Measurements from ENCODE around the gene MDP1.
A peak's percentile ranks its signal among the peaks of the same experiment; 100 is the strongest.
"Not testable (repeated sequence)": the region's sequence is repeated elsewhere in the genome, so short reads cannot be mapped to it uniquely, and the experiment has no call there.

Gene MDP1

GRCh38 chr14:24228902-24229301, 13.0 kb upstream of the MDP1 start:
- Histone ChIP-seq H3K4me1 (ENCODE audit: control insufficient read depth in 1 of 2, insufficient read depth in 2 of 2, low read length in 2 of 2) (peaks cover 8 to 10% of the 10 kb centered on the region in 2 experiments), H3K27ac (ENCODE audit: low read depth, low read length) (no peak overlapping the region), H3K18ac (ENCODE audit: low read length) (no peak overlapping the region), H3K4me3 (ENCODE audit: low read depth, low read length) (no peak overlapping the region), H3K79me2 (ENCODE audit: control insufficient read depth, insufficient read depth, low read length, poor library complexity) (peaks cover 15% of the 10 kb centered on the region), H2BK120ac (ENCODE audit: insufficient read depth, low read length, poor library complexity) (no peak overlapping the region), H2BK12ac (ENCODE audit: low read length) (no peak overlapping the region), H3K79me1 (ENCODE audit: low read length) (peaks cover 16% of the 10 kb centered on the region), H2AK5ac (ENCODE audit: low read length) (no peak overlapping the region), H4K8ac (ENCODE audit: low read depth, low read length) (no peak overlapping the region), H2AFZ (ENCODE audit: insufficient read depth, low read length, poor library complexity) (no peak overlapping the region), H4K91ac (ENCODE audit: low read depth, low read length) (no peak overlapping the region), H2BK5ac (ENCODE audit: low read depth, low read length, poor library complexity) (no peak overlapping the region), H3K9ac (ENCODE audit: low read length) (no peak overlapping the region), H3K9me3 (ENCODE audit: insufficient read depth, low read depth, low read length) (no peaks in the 10 kb centered on the region), H3K27me3 (ENCODE audit: insufficient read depth, low read length) (no peaks in the 10 kb centered on the region), H3K36me3 (ENCODE audit: control insufficient read depth in 1 of 2, insufficient read depth in 2 of 2, low read length in 2 of 2) (peaks cover 12% of the 10 kb centered on the region in 2 experiments), H3K23ac (ENCODE audit: low read length) (no peak overlapping the region), H3K4ac (ENCODE audit: low read depth, low read length) (no peak overlapping the region), H3K4me2 (ENCODE audit: low read length) (no peak overlapping the region), H4K12ac (ENCODE audit: low read depth, low read length) (no peak overlapping the region), H3K14ac (ENCODE audit: low read length) (no peak overlapping the region)
- DNase-seq, result no peak
- no CpG with 5 or more reads among the region's 1 CpG for WGBS (ENCODE audit: extremely low coverage, insufficient coverage, insufficient read length)

GRCh38 chr14:24226473-24226872, 10.6 kb upstream of the MDP1 start:
- H2AK5ac ChIP-seq (ENCODE audit: low read length), result no peak overlapping the region
- WGBS (ENCODE audit: extremely low coverage, insufficient coverage, insufficient read length), result no CpG with 5 or more reads among the region's 1 CpG
- no peak overlapping the region for H3K9ac ChIP-seq (ENCODE audit: low read length)
- no peak overlapping the region for H4K12ac ChIP-seq (ENCODE audit: low read depth, low read length)
- no peak overlapping the region for H2BK5ac ChIP-seq (ENCODE audit: low read depth, low read length, poor library complexity)
- H2BK12ac ChIP-seq (ENCODE audit: low read length), result no peak overlapping the region
- no peak overlapping the region for H2AFZ ChIP-seq (ENCODE audit: insufficient read depth, low read length, poor library complexity)
- no peaks in the 10 kb centered on the region for H3K27me3 ChIP-seq (ENCODE audit: insufficient read depth, low read length)
- no peak overlapping the region for H2BK120ac ChIP-seq (ENCODE audit: insufficient read depth, low read length, poor library complexity)
- no peak overlapping the region for H3K23ac ChIP-seq (ENCODE audit: low read length)
- peaks cover 12 to 14% of the 10 kb centered on the region in 2 experiments for H3K36me3 ChIP-seq (ENCODE audit: control insufficient read depth in 1 of 2, insufficient read depth in 2 of 2, low read length in 2 of 2)
- H3K79me2 ChIP-seq (ENCODE audit: control insufficient read depth, insufficient read depth, low read length, poor library complexity), result peaks cover 6% of the 10 kb centered on the region
- no peak overlapping the region for H3K4ac ChIP-seq (ENCODE audit: low read depth, low read length)
- no peak overlapping the region for H3K4me3 ChIP-seq (ENCODE audit: low read depth, low read length)
- peaks cover under 1% of the 10 kb centered on the region for H3K79me1 ChIP-seq (ENCODE audit: low read length)
- no peak for DNase-seq
- H3K18ac ChIP-seq (ENCODE audit: low read length), result no peak overlapping the region
- no peak overlapping the region for H3K14ac ChIP-seq (ENCODE audit: low read length)
- no peak overlapping the region for H3K4me2 ChIP-seq (ENCODE audit: low read length)
- H3K9me3 ChIP-seq (ENCODE audit: insufficient read depth, low read depth, low read length), result no peaks in the 10 kb centered on the region
- H3K4me1 ChIP-seq (ENCODE audit: control insufficient read depth in 1 of 2, insufficient read depth in 2 of 2, low read length in 2 of 2), result peaks cover 2 to 3% of the 10 kb centered on the region in 2 experiments
- H4K8ac ChIP-seq (ENCODE audit: low read depth, low read length), result no peak overlapping the region
- no peak overlapping the region for H3K27ac ChIP-seq (ENCODE audit: low read depth, low read length)
- no peak overlapping the region for H4K91ac ChIP-seq (ENCODE audit: low read depth, low read length)

- WGBS (ENCODE audit: extremely low coverage, insufficient coverage, insufficient read length), result no CpG with 5 or more reads among the region's 7 CpGs
These were observed 8.8 kb upstream of the MDP1 start for GRCh38 chr14:24224618-24225071.

GRCh38 chr14:24222987-24223386, 7.1 kb upstream of the MDP1 start:
- not testable (repeated sequence) for H2BK5ac ChIP-seq (ENCODE audit: low read depth, low read length, poor library complexity); H4K91ac ChIP-seq (ENCODE audit: low read depth, low read length); H3K79me2 ChIP-seq (ENCODE audit: control insufficient read depth, insufficient read depth, low read length, poor library complexity); H2BK12ac ChIP-seq (ENCODE audit: low read length); H2BK120ac ChIP-seq (ENCODE audit: insufficient read depth, low read length, poor library complexity); H3K18ac ChIP-seq (ENCODE audit: low read length); DNase-seq; H3K9me3 ChIP-seq (ENCODE audit: insufficient read depth, low read depth, low read length); H4K12ac ChIP-seq (ENCODE audit: low read depth, low read length); H3K4me2 ChIP-seq (ENCODE audit: low read length); H3K27me3 ChIP-seq (ENCODE audit: insufficient read depth, low read length); H3K27ac ChIP-seq (ENCODE audit: low read depth, low read length); H3K4me1 ChIP-seq (ENCODE audit: control insufficient read depth in 1 of 2, insufficient read depth in 2 of 2, low read length in 2 of 2); H3K14ac ChIP-seq (ENCODE audit: low read length); H3K23ac ChIP-seq (ENCODE audit: low read length); H2AK5ac ChIP-seq (ENCODE audit: low read length); H3K9ac ChIP-seq (ENCODE audit: low read length); H3K4me3 ChIP-seq (ENCODE audit: low read depth, low read length); H3K79me1 ChIP-seq (ENCODE audit: low read length); H4K8ac ChIP-seq (ENCODE audit: low read depth, low read length); H2AFZ ChIP-seq (ENCODE audit: insufficient read depth, low read length, poor library complexity)
- WGBS (ENCODE audit: extremely low coverage, insufficient coverage, insufficient read length), result no CpG with 5 or more reads among the region's 4 CpGs
- peaks cover 7 to 13% of the 10 kb centered on the region in 2 experiments for H3K36me3 ChIP-seq (ENCODE audit: control insufficient read depth in 1 of 2, insufficient read depth in 2 of 2, low read length in 2 of 2)
- H3K4ac ChIP-seq (ENCODE audit: low read depth, low read length), result peak overlapping the region; percentile 89

More at GRCh38 chr14:24224618-24225071, 8.8 kb upstream of the MDP1 start:
- Histone ChIP-seq H4K91ac (ENCODE audit: low read depth, low read length) (no peak overlapping the region), H3K27me3 (ENCODE audit: insufficient read depth, low read length) (no peaks in the 10 kb centered on the region), H3K79me2 (ENCODE audit: control insufficient read depth, insufficient read depth, low read length, poor library complexity) (peaks cover 1% of the 10 kb centered on the region), H3K79me1 (ENCODE audit: low read length) (no peaks in the 10 kb centered on the region), H3K4me1 (ENCODE audit: control insufficient read depth in 1 of 2, insufficient read depth in 2 of 2, low read length in 2 of 2) (no peaks in the 10 kb centered on the region), H2AFZ (ENCODE audit: insufficient read depth, low read length, poor library complexity) (no peak overlapping the region), H2BK120ac (ENCODE audit: insufficient read depth, low read length, poor library complexity) (no peak overlapping the region), H2BK12ac (ENCODE audit: low read length) (no peak overlapping the region), H3K18ac (ENCODE audit: low read length) (no peak overlapping the region), H3K27ac (ENCODE audit: low read depth, low read length) (no peak overlapping the region), H4K8ac (ENCODE audit: low read depth, low read length) (no peak overlapping the region), H3K9me3 (ENCODE audit: insufficient read depth, low read depth, low read length) (no peaks in the 10 kb centered on the region), H3K4me2 (ENCODE audit: low read length) (no peak overlapping the region), H3K23ac (ENCODE audit: low read length) (no peak overlapping the region), H3K9ac (ENCODE audit: low read length) (no peak overlapping the region), H2BK5ac (ENCODE audit: low read depth, low read length, poor library complexity) (no peak overlapping the region), H3K36me3 (ENCODE audit: control insufficient read depth in 1 of 2, insufficient read depth in 2 of 2, low read length in 2 of 2) (peaks cover 10 to 16% of the 10 kb centered on the region in 2 experiments), H3K14ac (ENCODE audit: low read length) (no peak overlapping the region), H3K4ac (ENCODE audit: low read depth, low read length) (peak overlapping the region; percentile 62), H2AK5ac (ENCODE audit: low read length) (no peak overlapping the region), H4K12ac (ENCODE audit: low read depth, low read length) (no peak overlapping the region), H3K4me3 (ENCODE audit: low read depth, low read length) (no peak overlapping the region)
- DNase-seq, result no peak
